GM12801 (cell line): ENCODE results near the gene TUBGCP5.

Source experiments
- TF ChIP-seq, protein P1 (sequence below): IDR thresholded peaks from one replicate; pipeline ENCODE4 v1.5.1; 2011; ENCODE audit warnings: control low read depth; ENCODE audit not compliant: insufficient read length; ENCODE audit errors: extremely low read depth

The TUBGCP5 gene

DNA sequence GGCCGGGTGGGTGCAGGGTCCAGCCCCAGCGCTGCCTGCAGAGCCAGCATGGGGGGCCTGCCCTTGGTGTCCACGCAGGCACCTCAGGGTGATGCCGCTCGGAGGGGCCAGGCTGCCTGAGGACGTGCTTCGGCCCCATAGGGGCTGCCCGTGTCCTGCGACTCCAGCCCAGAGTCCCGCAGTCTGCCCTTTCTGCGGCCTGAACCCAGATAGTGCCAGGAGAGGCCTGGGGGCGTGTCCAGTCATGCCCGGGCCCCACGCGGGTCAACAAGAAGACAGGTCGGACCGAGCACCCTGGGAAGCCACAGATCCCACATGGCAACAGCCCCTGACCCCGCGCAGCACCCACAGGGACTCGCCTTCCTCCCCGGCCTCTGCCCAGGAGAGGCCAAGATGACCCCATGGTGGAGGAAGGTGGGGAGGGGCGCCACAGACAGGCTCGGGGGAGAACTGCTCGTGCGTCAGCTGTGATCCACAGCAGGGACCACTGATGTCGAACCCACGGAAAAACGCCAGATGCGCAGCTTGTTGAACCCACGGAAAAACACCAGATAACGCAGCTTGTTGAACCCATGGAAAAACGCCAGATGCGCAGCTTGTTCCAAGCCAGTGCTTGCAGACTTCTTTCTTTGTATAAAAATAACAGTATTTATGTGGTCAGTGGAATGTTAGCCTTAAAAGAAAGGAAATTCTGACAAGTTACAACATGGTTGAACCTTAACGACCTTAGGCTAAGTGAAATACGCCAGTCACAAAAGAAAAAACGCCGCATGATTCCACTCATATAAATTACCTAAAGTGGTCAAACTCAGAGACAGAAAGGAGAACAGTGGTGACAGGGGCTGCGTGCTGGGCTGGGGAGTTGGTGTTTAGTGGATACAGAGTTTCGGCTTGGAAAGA, 87.7 kb downstream of the TUBGCP5 start:
- TF ChIP-seq, protein P1, sequence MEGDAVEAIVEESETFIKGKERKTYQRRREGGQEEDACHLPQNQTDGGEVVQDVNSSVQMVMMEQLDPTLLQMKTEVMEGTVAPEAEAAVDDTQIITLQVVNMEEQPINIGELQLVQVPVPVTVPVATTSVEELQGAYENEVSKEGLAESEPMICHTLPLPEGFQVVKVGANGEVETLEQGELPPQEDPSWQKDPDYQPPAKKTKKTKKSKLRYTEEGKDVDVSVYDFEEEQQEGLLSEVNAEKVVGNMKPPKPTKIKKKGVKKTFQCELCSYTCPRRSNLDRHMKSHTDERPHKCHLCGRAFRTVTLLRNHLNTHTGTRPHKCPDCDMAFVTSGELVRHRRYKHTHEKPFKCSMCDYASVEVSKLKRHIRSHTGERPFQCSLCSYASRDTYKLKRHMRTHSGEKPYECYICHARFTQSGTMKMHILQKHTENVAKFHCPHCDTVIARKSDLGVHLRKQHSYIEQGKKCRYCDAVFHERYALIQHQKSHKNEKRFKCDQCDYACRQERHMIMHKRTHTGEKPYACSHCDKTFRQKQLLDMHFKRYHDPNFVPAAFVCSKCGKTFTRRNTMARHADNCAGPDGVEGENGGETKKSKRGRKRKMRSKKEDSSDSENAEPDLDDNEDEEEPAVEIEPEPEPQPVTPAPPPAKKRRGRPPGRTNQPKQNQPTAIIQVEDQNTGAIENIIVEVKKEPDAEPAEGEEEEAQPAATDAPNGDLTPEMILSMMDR, result no peak

DNA sequence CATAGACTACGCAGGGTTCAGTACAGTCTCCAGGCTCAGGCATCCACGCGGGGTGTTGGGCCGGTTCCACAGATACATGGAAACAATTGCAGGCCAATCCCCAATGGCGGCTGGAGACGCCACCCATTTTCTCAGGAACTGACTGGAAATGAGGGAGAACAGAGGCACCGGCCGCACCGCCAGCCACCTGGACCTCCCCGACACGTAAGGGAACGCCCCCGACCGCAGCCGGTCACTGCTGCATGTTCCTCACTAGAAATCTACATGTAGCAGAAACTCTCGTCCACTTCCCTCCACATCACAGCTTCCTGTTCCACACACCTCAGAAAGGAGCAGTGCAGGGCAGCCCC, 88.4 kb downstream of the TUBGCP5 start:
- TF ChIP-seq, protein P1, result no peak

DNA sequence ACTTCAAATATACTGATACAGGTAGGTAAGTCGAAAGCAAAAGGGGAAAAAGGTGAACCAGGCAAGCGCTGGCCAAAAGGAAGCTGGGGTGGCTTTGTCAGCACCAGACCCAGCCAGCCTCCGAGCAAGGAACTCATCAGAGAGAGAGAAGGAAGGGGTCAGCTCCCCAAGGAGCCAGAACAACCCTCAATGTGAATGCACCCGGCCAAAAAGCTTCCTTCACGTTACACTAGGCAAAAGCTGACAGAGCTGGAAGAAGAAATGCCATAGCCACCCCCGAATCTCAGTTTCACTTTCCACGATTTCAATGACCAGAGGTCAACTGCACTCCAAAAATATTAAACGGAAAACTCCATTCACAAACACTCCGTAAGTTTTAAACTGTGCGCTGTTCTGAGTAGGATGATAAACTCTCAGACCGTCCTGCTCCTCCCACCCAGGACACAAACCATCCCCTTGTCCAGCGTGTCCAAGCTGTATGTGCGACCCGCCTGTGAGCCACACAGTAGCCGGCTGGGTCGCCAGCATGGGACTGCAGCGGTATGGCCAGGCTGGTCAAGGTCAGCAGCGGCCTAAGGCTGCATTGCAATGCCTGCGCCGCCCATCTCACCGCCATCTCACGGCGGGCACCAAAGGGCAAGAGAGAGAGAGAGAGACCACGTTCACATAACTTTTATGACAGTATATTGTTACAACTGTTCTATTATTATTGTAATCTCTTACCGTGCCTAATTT, 88.9 kb downstream of the TUBGCP5 start:
- TF ChIP-seq, protein P1, result no peak
